ENCODE data around the gene KCNMB2.
"Not testable (repeated sequence)": the region's sequence is repeated elsewhere in the genome, so short reads cannot be mapped to it uniquely, and the experiment has no call there.

Gene KCNMB2

GRCh38 chr3:178517665-178518334 lies 18.4 kb upstream of the KCNMB2 start:
- intact Hi-C loops (cut with DNase I), result no loop called here
- no peak for DNase-seq

GRCh38 chr3:178518660-178519396 lies 17.4 kb upstream of the KCNMB2 start:
- no peak for DNase-seq
- intact Hi-C loops (cut with DNase I), result no loop called here

- DNase-seq, result no peak
- intact Hi-C loops (cut with DNase I), result no loop called here
Observed at GRCh38 chr3:178519701-178520100, 16.5 kb upstream of the KCNMB2 start.

- DNase-seq, result no peak
- intact Hi-C loops (cut with DNase I), result no loop called here
Observed at GRCh38 chr3:178520451-178520850, 15.8 kb upstream of the KCNMB2 start.

GRCh38 chr3:178522200-178523052 lies 13.8 kb upstream of the KCNMB2 start:
- intact Hi-C loops (cut with DNase I), result no loop called here

GRCh38 chr3:178525251-178525650 lies 11.0 kb upstream of the KCNMB2 start:
- no peak for DNase-seq
- intact Hi-C loops (cut with DNase I), result no loop called here

More at GRCh38 chr3:178522200-178523052, 13.8 kb upstream of the KCNMB2 start:
- DNase-seq, result no peak

GRCh38 chr3:178526291-178526690 lies 9.9 kb upstream of the KCNMB2 start:
- DNase-seq, result no peak
- intact Hi-C loops (cut with DNase I), result no loop called here

GRCh38 chr3:178527981-178528380 lies 8.3 kb upstream of the KCNMB2 start:
- DNase-seq, result no peak

GRCh38 chr3:178529606-178530225 lies 6.5 kb upstream of the KCNMB2 start:
- intact Hi-C loops (cut with DNase I), result no loop called here
- DNase-seq, result no peak

More at GRCh38 chr3:178527981-178528380, 8.3 kb upstream of the KCNMB2 start:
- intact Hi-C loops (cut with DNase I), result no loop called here

GRCh38 chr3:178532476-178532875 lies 3.8 kb upstream of the KCNMB2 start:
- DNase-seq, result no peak
- intact Hi-C loops (cut with DNase I), result no loop called here

GRCh38 chr3:178537122-178537705 lies 978 bp downstream of the KCNMB2 start:
- intact Hi-C loops (cut with DNase I), result no loop called here
- DNase-seq, result no peak

- DNase-seq, result no peak
- intact Hi-C loops (cut with DNase I), result no loop called here
Observed at GRCh38 chr3:178538056-178538455, 1.8 kb downstream of the KCNMB2 start.

GRCh38 chr3:178540184-178540583 lies 3.9 kb downstream of the KCNMB2 start:
- DNase-seq, result no peak
- intact Hi-C loops (cut with DNase I), result no loop called here

GRCh38 chr3:178545337-178545736 lies 9.1 kb downstream of the KCNMB2 start:
- intact Hi-C loops (cut with DNase I), result no loop called here
- DNase-seq, result no peak

GRCh38 chr3:178546079-178546478 lies 9.8 kb downstream of the KCNMB2 start:
- intact Hi-C loops (cut with DNase I), result no loop called here
- DNase-seq, result no peak

- DNase-seq; intact Hi-C loops (cut with DNase I): not testable (repeated sequence)
Observed at GRCh38 chr3:178549426-178549825, 13.2 kb downstream of the KCNMB2 start.

GRCh38 chr3:178551916-178552321 lies 15.7 kb downstream of the KCNMB2 start:
- DNase-seq, result no peak

GRCh38 chr3:178558637-178559036 lies 22.4 kb downstream of the KCNMB2 start:
- no peak for DNase-seq
- intact Hi-C loops (cut with DNase I), result no loop called here

More at GRCh38 chr3:178551916-178552321, 15.7 kb downstream of the KCNMB2 start:
- intact Hi-C loops (cut with DNase I), result no loop called here

- intact Hi-C loops (cut with DNase I), result no loop called here
- no peak for DNase-seq
Observed at GRCh38 chr3:178560759-178561158, 24.5 kb downstream of the KCNMB2 start.

Data from head of caudate nucleus (tissue), 42 donors.